GM21390 (cell line): ENCODE data around the gene MACF1.
"Not testable (repeated sequence)": the region's sequence is repeated elsewhere in the genome, so short reads cannot be mapped to it uniquely, and the experiment has no call there.

ENCODE experiments used
- ATAC-seq: cut with Tn5 transposase; IDR thresholded peaks from one replicate; pipeline ENCODE4 v1.9.1; 2021; ENCODE audit not compliant: unreplicated experiment

Gene MACF1

GRCh38 chr1:39450041-39450440, 245.5 kb downstream of the MACF1 start:
- ATAC-seq: not testable (repeated sequence)

- ATAC-seq: no peak
These were observed 246.6 kb downstream of the MACF1 start for GRCh38 chr1:39450956-39451606.

DNA sequence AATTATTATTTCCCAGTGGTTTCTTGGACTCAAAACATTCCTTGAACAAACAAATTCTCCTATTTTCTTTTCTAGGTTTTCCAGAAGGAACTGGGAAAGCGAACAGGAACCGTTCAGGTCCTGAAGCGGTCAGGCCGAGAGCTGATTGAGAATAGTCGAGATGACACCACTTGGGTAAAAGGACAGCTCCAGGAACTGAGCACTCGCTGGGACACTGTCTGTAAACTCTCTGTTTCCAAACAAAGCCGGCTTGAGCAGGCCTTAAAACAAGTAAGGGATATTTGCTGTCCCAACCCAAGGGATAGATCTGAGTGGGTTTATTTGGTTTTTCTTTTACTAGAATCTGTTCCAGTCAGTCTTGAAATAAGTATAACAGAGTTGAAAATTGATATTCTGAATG, 247.6 kb downstream of the MACF1 start:
- no peak for ATAC-seq

- no peak for ATAC-seq
These were observed 248.0 kb downstream of the MACF1 start for GRCh38 chr1:39452540-39452939.

DNA sequence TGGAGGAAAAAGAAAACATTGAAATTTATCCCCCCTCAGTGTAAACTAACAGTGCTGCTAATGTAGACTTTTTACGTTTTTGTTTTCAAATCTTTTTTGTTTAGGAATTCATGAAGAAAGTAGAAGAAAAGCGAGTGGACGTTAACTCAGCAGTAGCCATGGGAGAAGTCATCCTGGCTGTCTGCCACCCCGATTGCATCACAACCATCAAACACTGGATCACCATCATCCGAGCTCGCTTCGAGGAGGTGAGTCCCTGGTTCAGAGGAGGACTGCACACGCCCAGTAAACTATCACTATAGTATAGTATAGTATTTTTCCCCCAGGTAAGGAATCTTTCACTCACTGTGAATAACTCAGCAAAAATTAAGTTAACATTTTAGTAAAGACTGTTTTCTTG, 249.1 kb downstream of the MACF1 start:
- no peak for ATAC-seq

GRCh38 chr1:39458991-39459390, 254.5 kb downstream of the MACF1 start:
- ATAC-seq: no peak

DNA sequence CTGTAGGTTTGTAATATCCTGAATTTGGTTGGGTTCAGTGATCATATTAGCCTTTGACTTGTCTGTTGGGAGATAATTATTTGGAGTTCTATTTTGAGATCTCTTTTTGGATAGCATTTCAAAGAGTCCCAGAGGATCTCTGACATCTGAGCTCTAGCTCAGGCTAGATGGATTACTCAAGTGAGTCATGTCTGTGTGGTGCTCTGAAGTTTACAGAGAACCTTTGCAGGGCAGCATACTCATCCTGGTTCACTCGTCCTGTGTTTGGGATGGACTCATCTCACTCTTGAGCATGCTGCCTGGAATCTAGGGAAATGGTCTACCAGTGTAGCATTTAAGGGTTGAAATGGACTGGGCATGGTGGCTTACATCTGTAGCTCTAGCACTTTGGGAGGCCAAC, 257.6 kb downstream of the MACF1 start:
- no peak for ATAC-seq

DNA sequence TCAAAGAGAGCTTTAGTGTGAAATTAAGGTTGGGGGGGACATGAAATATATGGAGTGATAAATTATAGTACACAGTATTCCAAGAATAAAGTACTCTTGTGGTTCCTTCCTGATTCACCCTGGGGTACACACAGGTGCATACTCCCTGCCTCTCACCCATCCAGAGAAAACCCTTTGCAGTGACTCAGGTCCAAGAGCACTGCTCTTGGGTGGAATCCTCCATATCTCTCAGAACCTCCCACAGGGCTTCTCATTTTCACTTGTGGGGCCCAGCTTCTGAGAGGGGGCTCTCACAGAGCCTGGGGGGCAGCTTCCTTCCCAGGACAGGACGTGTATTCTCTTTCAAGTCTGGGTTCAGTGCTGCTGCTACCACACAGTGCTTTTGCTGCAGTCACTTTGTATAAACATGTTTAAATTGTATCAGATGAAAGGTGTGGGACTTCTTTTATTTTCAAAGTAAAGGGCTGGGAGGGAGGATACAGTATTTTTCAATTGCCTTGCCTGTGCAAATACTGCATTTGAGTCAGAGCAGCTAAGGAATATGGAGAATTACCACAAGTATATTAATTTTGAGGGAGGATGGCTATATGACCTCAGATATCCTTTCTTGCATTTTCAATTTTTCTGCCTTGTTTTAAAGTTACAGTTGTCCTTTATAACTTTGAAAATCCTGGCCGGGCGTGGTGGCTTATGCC, 262.1 kb downstream of the MACF1 start:
- ATAC-seq: no peak

GRCh38 chr1:39467108-39467720, 262.7 kb downstream of the MACF1 start:
- ATAC-seq: not testable (repeated sequence)

GRCh38 chr1:39469150-39469549, 264.7 kb downstream of the MACF1 start:
- ATAC-seq: no peak

DNA sequence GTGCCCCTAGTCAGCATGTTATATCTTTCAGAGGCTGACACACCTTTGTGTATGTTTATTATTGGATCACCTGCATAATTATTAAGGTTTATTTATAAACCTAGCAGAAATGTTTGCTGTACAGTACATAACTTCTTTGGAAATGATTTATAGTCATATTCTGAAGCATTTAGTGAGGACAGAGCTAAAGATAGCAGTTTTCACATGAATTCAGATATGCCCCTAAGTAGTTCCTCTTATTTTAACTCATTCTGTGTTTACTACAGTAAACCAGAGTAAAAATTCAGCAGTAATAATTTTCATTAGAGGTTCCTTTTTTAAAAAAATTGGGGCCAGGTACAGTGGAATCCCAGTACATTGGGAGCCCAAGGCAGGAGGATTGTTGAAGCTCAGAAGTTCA, 265.5 kb downstream of the MACF1 start:
- no peak for ATAC-seq

DNA sequence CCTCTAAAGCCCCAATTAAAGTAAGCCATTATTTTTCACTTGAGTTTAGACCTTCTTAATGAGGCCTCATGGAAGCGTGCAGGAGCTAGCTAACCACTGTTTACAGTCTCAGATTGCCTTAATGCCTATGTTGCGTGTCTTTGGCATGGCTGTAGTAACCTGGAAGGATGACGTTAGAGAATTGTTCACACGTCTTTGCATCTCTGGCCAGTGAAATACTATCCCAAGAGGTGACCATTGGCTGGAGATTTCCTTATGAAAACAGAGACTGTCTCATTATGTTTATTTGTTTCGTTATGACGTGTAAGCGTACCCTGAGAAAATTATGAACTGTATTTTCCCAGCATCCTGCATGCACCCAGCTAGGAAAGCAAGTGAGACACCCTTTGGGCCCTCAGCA, 268.3 kb downstream of the MACF1 start:
- no peak for ATAC-seq

DNA sequence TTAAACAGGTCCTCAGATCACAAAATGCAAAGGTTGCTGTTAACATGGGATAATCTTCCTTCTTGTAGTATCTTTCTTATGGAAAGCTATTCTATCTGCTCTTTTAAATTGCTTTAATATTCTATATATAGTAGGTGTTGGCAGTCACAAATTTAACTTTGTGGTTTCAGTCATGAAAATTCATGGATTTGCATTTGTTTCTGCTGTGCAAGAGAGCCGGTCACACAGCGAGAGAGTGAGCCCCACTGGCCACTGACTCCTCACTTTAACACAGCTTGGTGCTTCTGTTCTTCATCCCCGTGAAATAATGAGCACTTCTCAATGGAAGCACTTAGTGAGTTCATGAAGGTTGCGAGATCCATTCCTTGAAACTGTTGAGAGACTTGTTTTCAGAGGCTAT, 268.8 kb downstream of the MACF1 start:
- ATAC-seq: no peak

GRCh38 chr1:39474810-39475209, 270.3 kb downstream of the MACF1 start:
- ATAC-seq: no peak

DNA sequence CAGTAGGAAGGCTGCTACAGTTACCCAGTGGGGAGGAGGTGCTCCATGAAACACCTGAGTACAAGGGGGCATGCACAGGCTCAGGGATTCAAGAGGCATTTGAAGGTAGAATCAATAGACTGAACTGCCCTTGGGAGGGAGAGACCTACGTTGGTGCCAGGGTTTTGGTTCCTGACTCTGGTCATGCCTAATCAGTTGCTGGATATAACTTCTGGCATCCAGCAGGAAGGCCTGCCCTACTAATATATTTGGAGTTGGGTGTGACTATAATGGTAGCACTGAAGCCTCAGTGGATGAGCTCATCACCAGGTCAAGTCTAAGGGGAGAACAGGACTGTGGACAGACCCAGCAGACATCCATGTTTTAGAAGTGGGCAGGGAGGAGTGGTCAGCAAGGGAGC, 271.1 kb downstream of the MACF1 start:
- not testable (repeated sequence) for ATAC-seq

GRCh38 chr1:39478126-39478915, 273.8 kb downstream of the MACF1 start:
- ATAC-seq: no peak

DNA sequence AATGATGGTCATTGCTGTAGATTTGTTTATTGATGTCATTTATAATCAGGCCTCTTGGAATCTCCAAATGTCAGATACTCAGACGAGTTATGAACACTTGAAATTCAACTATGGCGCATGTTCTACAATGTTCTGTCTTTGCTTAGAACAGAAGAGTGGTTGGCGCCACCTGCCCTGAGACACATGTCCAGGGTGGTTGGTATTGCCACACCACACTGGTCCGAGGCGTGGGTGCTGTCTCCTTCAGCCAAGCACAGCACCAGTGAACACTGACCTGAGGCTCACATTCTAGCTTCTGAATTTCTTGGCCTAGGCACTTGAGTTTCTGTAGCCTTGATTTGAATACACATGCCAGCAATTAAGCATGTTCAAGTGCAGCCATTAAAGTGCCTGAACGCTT, 276.8 kb downstream of the MACF1 start:
- no peak for ATAC-seq

GRCh38 chr1:39483276-39483675, 278.8 kb downstream of the MACF1 start:
- no peak for ATAC-seq

DNA sequence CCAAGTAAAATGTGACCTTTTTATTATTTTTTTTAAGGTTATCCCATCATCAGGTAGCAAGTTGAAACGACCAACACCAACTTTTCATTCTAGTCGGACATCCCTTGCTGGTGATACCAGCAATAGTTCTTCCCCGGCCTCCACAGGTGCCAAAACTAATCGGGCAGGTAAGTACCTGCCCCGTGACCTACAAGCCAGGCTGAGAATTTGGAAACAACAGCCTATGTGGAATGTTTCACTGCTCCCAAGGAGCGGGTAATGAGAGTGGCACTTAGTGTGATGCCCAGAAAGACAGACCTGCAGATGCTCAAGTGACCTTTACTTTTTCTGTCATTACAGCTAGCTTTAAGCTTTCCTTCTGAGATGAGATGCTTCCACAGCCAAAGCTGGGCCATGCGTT, 280.1 kb downstream of the MACF1 start:
- no peak for ATAC-seq

DNA sequence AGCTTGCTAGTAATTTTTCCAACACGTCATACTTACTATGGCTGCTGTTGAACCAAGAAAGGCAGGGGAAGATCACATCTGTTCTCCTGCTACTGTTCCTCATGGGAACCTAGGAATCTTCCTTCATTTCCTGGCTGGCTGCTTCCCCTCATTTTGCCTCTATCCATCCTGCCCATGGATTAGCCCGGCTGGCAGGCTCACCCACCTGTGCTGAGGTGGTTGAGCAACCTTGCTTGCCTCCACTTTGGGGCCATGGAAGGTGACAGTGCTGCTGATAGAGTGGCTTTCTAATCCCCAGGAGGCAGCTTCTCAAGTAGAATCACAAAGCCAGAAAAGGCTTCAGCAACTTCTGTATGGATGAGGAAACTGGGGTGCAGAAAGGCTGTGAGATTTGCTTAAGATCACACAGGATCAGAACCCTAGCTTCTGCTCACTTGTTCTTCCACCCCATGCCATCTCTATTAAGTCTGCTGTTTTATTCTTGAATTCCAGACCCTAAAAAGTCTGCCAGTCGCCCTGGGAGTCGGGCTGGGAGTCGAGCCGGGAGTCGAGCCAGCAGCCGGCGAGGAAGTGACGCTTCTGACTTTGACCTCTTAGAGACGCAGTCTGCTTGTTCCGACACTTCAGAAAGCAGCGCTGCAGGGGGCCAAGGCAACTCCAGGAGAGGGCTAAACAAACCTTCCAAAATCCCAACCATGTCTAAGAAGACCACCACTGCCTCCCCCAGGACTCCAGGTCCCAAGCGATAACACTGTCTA, 280.7 kb downstream of the MACF1 start:
- ATAC-seq: no peak

GRCh38 chr1:39488012-39488545, 283.6 kb downstream of the MACF1 start:
- no peak for ATAC-seq
